Pancreas (tissue), 10 donors: ENCODE data around the gene GRAMD4. TPM values are rescaled to one million over a fixed set of nuclear protein-coding genes. Genes with fewer than 3 reads are reported as not detected.
A peak's percentile ranks its signal among the peaks of the same experiment; 100 is the strongest.

Experiments used
- ATAC-seq, 4 donors: fragments of 200-7000 bp; cut with Tn5 transposase; one replicate each; pipeline versions ENCODE4 v1.8.0 to v1.9.1; 2020; ENCODE audit warnings: mild to moderate bottlenecking in 4 of 4, moderate library complexity in 4 of 4
- DNase-seq, 6 donors: peaks; one replicate each; pipeline ENCODE4 v3.0.0-alpha.2; 2020
- FAIRE-seq: peaks from 2 replicates; lab custom pipeline; 2012; peaks lifted over from hg19 to GRCh38; lab: Jason Lieb, UNC
- H3K27ac ChIP-seq, 4 donors: fragments of 200-600 bp; sonication (generic); 1 replicate in 3 of 4; 2 replicates in 1 of 4; pipeline versions ENCODE4 v1.5.0 to v1.8.0; 2020
- H3K27me3 ChIP-seq, 4 donors: fragments of 200-600 bp; one replicate each; pipeline ENCODE4 v1.8.0; 2021
- H3K36me3 ChIP-seq, 3 donors: fragments of 200-600 bp; sonication (generic) in 1 of 3; one replicate each; pipeline versions ENCODE4 v1.5.0 to v1.8.0; 2020 to 2021
- H3K4me1 ChIP-seq, 3 donors: fragments of 200-600 bp; one replicate each; pipeline ENCODE4 v1.8.0; 2021
- H3K4me3 ChIP-seq, 4 donors: fragments of 200-600 bp; sonication (generic) in 2 of 4; one replicate each; pipeline versions ENCODE4 v1.5.0 to v1.8.0; 2020 to 2021
- H3K9me3 ChIP-seq, 4 donors: fragments of 200-600 bp; one replicate each; pipeline ENCODE4 v1.8.0; 2021
- WGBS, 2 donors: extraction: QIAGEN DNeasy Blood & Tissue Kit; methylation state at CpG; one replicate each; pipeline ENCODE4 v1.1.7; 2013; 5-methylcytosine and 5-hydroxymethylcytosine counted together
- intact Hi-C, 3 donors: fragments of 100-400 bp; cut with DNase I; formaldehyde crosslinking; loops; one replicate each; pipeline versions ENCODE4 v1.11.1 to v1.14.2; 2022
- polyA plus RNA-seq, 2 donors: library from polyadenylated mRNA; stranded (reverse); fragments of 200-250 nt; gene quantifications; one replicate each; pipeline ENCODE4 v1.2.3, GENCODE V29; 2013
- total RNA-seq, 6 donors: library from RNA; stranded (reverse); fragmentation: NEBNext Ultra II Directional in 4 of 6; extraction: Animal tissue kit (Norgen Biotek cat#: 25700) in 4 of 6; gene quantifications; one replicate each; pipeline versions ENCODE4 v1.2.1 to v1.2.4, GENCODE V29; 2021 to 2023
- TF ChIP-seq, protein P1 (sequence below), 4 donors: fragments of 200-600 bp; sonication (generic) in 3 of 4; IDR thresholded peaks; one replicate each; pipeline versions ENCODE4 v1.5.0 to v1.8.0; 2021; ENCODE audit warnings: antibody characterized with exemption in 4 of 4
- donor health status: healthy with polysubstance abuse.
- donor health status: DM: no; HTN: no; CAD: no; lungs with moderate emphysema.
- donor health status: DM: no; HTN: no; CAD: no.
- donor health status: control.
- donor health status: control.
- donor health status: Bipolar disorder and iron deficiency.
- donor health status: DM: yes; HTN: yes; CAD: no.
- donor health status: DM: no; HTN: no; CAD: no.
- donor health status: DM: no; HTN: no; CAD: no.
- donor health status: DM: yes; HTN: yes; CAD: no.

Gene GRAMD4
- total and polyA plus RNA-seq, 8 donors, result 13.2 to 36.4 (median 21.9) TPM

GRCh38 chr22:46650078-46650810 lies 30.1 kb downstream of the GRAMD4 start:
- 87 to 88% methylated on average over 25 of the region's 25 CpGs for WGBS, 2 donors
- peaks cover 0 to 7% (median 6%) of the 10 kb centered on the region in 3 donors for H3K4me1 ChIP-seq
- no peaks in the 10 kb centered on the region for H3K27me3 ChIP-seq
- peak overlapping the region in 1 of 4 donors; percentile 47 for H3K27ac ChIP-seq
- DNase-seq, result peak in 1 of 6 donors; percentile 52
- TF ChIP-seq, protein P1, sequence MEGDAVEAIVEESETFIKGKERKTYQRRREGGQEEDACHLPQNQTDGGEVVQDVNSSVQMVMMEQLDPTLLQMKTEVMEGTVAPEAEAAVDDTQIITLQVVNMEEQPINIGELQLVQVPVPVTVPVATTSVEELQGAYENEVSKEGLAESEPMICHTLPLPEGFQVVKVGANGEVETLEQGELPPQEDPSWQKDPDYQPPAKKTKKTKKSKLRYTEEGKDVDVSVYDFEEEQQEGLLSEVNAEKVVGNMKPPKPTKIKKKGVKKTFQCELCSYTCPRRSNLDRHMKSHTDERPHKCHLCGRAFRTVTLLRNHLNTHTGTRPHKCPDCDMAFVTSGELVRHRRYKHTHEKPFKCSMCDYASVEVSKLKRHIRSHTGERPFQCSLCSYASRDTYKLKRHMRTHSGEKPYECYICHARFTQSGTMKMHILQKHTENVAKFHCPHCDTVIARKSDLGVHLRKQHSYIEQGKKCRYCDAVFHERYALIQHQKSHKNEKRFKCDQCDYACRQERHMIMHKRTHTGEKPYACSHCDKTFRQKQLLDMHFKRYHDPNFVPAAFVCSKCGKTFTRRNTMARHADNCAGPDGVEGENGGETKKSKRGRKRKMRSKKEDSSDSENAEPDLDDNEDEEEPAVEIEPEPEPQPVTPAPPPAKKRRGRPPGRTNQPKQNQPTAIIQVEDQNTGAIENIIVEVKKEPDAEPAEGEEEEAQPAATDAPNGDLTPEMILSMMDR (IDR thresholded peaks at IDR 0.05), result no peak
- intact Hi-C loops, result no loop called here
- no peak for ATAC-seq
- H3K4me3 ChIP-seq, result no peak overlapping the region
- H3K36me3 ChIP-seq, result no peaks in the 10 kb centered on the region
- no peaks in the 10 kb centered on the region for H3K9me3 ChIP-seq
- no peak for FAIRE-seq

GRCh38 chr22:46651316-46651715 lies 31.1 kb downstream of the GRAMD4 start:
- DNase-seq (peak in 1 of 6 donors; percentile 58), ATAC-seq (no peak), FAIRE-seq (no peak)
- intact Hi-C loops, result no loop called here
- H3K4me1 ChIP-seq, result peaks cover 0 to 7% (median 6%) of the 10 kb centered on the region in 3 donors
- no peaks in the 10 kb centered on the region for H3K27me3 ChIP-seq
- no peak overlapping the region for H3K27ac ChIP-seq
- 93 to 99% methylated on average over 16 of the region's 16 CpGs for WGBS, 2 donors
- H3K9me3 ChIP-seq, result no peaks in the 10 kb centered on the region
- H3K36me3 ChIP-seq, result no peaks in the 10 kb centered on the region
- TF ChIP-seq, protein P1 (IDR thresholded peaks at IDR 0.05), result no peak
- no peak overlapping the region for H3K4me3 ChIP-seq

DNA sequence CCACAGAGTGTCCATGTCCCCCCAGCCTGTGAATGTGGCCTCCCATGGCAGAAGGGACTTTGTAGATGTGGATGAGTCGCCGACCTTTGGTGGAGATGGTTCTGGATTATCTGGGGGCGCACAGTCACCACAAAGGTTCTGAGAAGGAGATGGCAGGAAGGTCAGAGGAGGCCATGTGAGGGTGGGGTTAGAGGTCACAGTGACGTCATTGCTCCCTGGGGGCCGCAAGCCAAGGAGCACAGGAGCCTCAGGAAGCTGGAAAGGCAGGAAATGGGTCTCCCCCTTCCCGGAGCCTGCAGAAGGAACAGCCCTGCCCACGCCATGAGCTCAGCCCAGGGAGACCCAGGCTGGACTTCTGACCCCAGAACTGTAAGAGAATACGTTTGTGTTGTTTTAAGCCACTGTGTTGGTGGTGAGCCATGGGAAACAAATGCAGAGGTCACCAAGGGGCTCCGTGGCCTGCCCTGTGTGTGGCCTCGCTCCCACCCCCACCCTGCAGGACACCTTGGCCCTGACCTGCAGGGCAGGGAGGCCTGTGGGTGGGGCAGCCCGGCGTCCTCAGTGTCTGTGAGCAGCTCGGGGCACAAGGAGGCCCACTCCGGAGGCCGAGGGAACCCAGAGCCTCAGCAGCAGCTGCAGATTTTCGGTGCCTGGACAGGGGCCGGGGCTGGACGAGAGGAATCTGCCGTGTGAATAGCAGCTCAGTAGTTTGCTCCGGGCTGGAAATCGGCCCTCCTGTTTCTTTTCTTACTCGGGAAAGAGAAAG lies 32.1 kb downstream of the GRAMD4 start:
- TF ChIP-seq, protein P1 (IDR thresholded peaks at IDR 0.05), result no peak
- ATAC-seq, result peak in 3 of 4 donors; percentile 3 to 13 (median 11)
- H3K27ac ChIP-seq, result peak overlapping the region in 1 of 4 donors; percentile 28
- no peak overlapping the region for H3K4me3 ChIP-seq
- H3K4me1 ChIP-seq, result peaks cover 0 to 7% (median 6%) of the 10 kb centered on the region in 3 donors
- no peak for FAIRE-seq
- WGBS, 2 donors, result 79% methylated on average over 22 of the region's 22 CpGs
- peak in 1 of 6 donors; percentile 63 for DNase-seq
- intact Hi-C loops, result no loop called here
- no peaks in the 10 kb centered on the region for H3K27me3 ChIP-seq
- H3K9me3 ChIP-seq, result no peaks in the 10 kb centered on the region
- no peaks in the 10 kb centered on the region for H3K36me3 ChIP-seq

DNA sequence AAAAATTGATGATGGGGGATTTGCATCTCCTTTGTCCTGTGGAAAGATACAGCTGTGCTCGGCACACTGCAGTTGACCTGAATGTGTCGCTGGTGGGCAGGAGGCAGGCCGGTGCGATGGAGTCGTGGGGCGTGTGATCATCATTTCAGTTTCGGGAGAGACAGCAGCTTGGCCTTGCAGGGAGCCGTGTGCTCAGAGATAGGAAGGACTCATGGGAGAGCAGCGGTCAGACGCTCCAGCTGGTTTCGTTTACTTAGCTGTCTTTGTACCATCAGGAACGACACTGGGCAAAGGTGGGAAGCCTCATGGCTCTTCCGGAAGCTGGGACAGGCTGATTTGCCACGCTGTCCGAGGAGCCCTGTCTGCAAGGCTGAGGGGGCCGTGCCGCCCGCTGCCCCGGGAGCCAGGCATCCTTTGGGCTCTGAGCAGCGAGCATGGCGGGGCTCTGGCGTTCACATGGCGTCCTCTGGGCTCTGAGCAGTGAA lies 32.7 kb downstream of the GRAMD4 start:
- Histone ChIP-seq H3K4me3 (no peak overlapping the region), H3K4me1 (peaks cover 0 to 7% (median 6%) of the 10 kb centered on the region in 3 donors), H3K9me3 (no peaks in the 10 kb centered on the region), H3K27ac (peak overlapping the region in 1 of 4 donors; percentile 28), H3K36me3 (no peaks in the 10 kb centered on the region), H3K27me3 (no peaks in the 10 kb centered on the region)
- ATAC-seq (peak in 3 of 4 donors; percentile 21 to 48 (median 42)), DNase-seq (peak in 1 of 6 donors; percentile 26), FAIRE-seq (no peak)
- WGBS, 2 donors, result 82% methylated on average over 23 of the region's 23 CpGs
- intact Hi-C loops, result no loop called here
- TF ChIP-seq, protein P1 (IDR thresholded peaks at IDR 0.05), result no peak
